ENCODE measurements around the gene UBQLN2. TPM values are rescaled to one million over a fixed set of nuclear protein-coding genes. Genes with fewer than 3 reads are reported as not detected.

Gene UBQLN2
- total RNA-seq, result 3.8 and 4.3 TPM in 2 replicates

GRCh38 chrX:56563231-56564161 lies at the start of gene UBQLN2:
Gene UBQLN2 (plus strand): TSS chrX:56563627. CDS start chrX:56563874, 247 bp downstream.

Other genes starting within 250 kb of the UBQLN2 start
- gene NBDY, start 165.6 kb downstream of the UBQLN2 start, total RNA-seq, result 3.8 and 5.3 TPM in 2 replicates

Data from smooth muscle cell of bladder (primary cell).